Fibroblast of skin of left biceps (primary cell): Measurements from ENCODE around the gene POU2AF2.
"Not testable (repeated sequence)": the region's sequence is repeated elsewhere in the genome, so short reads cannot be mapped to it uniquely, and the experiment has no call there.

ENCODE experiments used
- DNase-seq, 2 experiments: peaks; one replicate each; pipeline ENCODE4 v3.0.0-alpha.2; 2013; ENCODE audit warnings: low read depth in 2 of 2

The POU2AF2 gene

GRCh38 chr11:111302298-111302697 is 56.8 kb downstream of the POU2AF2 start:
- no peak for DNase-seq

GRCh38 chr11:111303461-111303860 is 57.9 kb downstream of the POU2AF2 start:
- DNase-seq, result no peak

DNA sequence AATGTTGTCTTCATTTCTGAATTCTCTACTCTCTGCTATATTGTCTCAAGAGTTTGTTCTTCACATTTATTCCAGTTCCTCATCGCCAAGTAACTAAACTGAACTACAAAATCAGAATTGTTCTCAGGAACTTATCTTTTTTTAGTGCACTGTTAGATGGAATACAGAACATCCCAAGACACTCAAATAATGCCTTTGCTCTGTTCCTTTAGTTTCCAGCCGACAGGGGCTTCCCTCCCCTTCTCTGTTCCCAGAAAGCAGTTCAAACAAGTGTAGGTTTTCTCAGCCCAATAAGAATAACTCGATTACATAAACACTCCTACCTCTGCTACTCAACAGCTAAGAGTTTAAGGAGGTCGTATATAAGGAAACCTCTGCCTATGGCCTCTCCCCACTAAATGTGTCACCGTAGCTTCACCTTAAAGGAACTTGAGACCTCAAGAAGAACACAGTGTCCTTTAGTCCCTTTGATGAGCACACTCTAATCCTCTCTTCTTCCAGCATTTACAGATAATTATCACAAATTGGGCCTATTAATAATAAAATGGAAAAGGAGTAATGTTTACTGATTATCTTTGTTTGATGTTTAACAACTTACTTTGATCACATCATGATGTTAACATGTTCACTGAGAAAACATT is 59.8 kb downstream of the POU2AF2 start:
- DNase-seq, result no peak

- no peak for DNase-seq
Observed at GRCh38 chr11:111305876-111306275, 60.4 kb downstream of the POU2AF2 start.

- DNase-seq, result no peak
Observed at GRCh38 chr11:111306321-111306720, 60.8 kb downstream of the POU2AF2 start.

DNA sequence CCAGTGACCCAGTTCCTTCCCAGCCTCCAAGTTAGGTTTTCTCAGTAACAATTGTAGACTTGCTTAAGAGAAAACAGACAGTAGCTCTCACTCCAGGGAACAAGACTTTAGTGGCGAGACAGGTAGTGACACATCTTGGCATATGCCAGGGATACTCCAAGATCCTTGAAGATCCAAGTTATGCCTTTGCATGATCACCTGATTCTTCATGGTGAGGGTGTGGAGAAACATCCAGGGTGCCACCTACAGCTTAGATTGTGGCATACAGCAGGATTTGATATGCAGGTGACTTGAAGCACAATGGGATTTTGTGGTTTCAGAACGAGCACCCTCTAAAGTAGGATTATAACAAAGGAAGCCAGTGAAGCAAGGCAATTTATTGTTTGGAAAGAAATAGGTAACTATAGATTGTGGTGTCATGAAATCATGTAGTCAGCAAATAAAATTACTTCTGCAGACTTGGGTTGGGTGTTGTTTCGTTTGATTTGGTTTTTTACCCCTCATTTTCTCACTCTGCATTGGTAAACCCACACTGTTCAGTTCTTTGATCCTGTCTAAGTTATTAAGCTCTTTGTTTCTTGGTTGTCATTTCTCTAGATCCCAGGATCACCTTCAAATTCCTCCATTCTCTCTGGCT is 62.1 kb downstream of the POU2AF2 start:
- DNase-seq, result no peak

- DNase-seq, result no peak
Observed at GRCh38 chr11:111308140-111308539, 62.6 kb downstream of the POU2AF2 start.

DNA sequence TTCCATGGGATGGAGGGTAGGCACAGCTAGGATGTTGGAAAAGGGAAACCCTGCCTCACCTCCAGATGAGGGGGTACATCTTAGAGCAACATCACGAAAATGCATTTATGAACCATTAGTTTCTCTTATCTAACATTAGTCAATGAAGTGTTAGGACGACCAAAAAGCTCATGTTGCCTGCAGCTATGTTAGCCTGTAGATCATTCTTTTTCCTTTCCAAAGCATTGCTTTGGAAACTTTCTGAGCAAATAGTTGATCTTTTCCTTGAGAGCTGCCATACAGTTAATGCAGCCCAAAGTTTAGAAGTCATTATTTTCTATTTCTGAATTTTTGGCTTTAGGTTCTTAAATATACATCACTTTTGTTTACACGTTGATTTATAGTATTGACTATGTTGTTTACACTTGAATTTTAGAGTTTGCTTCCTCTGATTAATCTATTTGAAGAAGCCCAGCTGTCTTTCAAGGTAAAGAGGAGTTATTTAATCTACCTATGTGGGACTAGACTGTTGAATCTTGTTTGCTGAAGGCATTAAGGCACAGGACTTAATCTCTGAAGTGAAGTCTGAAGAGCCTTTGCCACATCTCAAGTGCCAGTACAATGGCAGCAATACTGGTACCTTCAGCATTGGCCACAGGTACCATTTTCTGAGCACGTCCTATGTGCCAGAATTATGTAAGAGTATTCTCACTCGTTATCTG is 63.8 kb downstream of the POU2AF2 start:
- no peak for DNase-seq

DNA sequence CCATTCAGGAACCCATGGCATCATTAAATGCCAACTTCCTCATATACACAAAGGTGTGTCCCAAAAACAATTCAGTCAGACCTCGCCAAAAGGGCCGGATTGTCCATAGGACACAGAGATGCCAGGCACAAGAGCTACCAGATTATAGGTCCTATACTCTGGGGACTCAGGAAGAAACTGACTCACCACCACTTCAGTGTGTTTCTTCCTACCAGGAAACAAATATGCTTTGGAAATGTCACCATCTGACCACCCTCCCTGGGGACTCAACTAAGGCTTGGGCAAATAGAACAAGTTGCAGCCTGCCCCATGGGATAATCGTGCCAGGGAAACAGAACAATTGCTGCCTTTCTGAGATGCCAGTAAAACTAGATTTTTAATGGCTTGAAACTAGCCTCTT is 64.6 kb downstream of the POU2AF2 start:
- DNase-seq, result no peak

DNA sequence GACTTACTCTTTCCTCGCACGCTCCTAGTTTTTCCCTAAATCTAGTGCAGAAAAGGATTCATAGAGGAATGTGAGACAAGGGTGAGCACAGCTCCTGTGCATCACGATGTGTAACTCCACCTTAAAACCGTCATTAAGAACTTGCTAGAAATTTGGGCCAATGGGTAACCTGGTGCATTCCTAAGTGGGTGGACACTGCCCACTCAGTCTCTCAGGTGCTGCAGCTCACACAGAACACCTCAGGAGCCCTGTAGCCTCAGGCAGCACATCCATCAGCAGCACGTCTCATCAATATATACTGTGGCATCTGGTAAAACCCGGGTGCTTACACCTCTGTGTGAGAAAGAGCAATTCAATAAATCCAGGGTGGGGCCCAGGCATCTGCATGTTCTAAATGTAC is 65.2 kb downstream of the POU2AF2 start:
- DNase-seq, result no peak

GRCh38 chr11:111312076-111312475 is 66.6 kb downstream of the POU2AF2 start:
- DNase-seq, result no peak

GRCh38 chr11:111319296-111319695 is 73.8 kb downstream of the POU2AF2 start:
- DNase-seq, result no peak

DNA sequence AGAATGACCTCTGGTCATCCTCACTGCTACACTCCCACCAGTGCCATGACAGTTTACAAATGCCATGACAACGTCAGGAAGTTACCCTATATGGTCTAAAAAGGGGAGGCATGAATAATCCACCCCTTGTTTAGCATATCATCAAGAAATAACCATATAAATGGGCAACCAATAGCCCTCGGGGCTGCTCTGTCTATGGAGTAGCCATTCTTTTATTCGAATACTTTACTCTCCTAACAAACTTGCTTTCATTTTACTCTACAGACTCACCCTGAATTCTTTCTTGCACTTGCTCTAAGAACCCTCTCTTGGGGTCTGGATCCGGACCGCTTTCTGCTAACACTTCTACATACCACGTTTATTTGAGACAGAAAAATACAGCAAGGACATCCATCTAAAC is 74.7 kb downstream of the POU2AF2 start:
- not testable (repeated sequence) for DNase-seq

- no peak for DNase-seq
Observed at GRCh38 chr11:111320728-111321568, 75.4 kb downstream of the POU2AF2 start.

GRCh38 chr11:111322534-111322933 is 77.0 kb downstream of the POU2AF2 start:
- DNase-seq, result no peak

DNA sequence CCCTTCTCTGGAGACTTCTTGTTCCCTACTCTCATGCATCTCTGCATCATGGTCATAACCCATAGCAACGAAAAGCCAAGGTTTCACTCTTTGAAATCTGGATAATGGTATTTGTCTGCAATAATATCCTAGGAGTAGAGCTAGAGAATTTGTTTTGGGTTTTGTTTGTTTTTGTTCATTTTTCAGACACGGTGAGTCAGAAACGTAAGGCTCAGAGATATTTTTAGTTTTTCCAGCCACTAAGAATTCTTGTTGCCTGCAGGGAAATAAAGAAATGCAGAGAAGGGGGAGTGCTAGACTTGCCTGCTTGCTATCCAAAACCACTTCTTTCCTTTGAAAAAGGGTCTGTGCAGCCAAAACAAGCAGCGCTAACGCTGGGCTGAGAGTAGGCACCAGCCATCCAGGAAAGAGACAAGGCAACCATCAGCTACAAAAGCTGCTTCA is 78.8 kb downstream of the POU2AF2 start:
- DNase-seq, result no peak

DNA sequence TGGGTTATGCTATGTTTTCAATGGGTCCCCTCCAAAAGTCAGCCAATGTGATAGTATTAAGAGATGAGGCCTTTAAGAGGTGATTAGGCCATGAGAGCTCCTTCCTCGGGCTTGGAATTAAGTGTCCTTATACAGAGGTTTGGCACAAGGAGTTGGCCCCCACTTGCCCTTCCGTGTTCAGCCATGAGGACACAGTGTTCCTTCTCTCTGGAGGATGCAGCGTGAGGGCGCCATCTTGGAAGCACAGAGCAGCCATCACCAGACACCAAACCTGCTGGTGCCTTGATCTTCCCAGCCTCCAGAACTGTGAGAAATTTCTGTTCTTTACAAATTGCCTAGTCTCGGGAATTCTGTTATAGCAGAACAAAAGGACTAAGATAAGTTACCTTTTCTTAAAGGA is 79.7 kb downstream of the POU2AF2 start:
- no peak for DNase-seq

- no peak for DNase-seq
Observed at GRCh38 chr11:111326824-111327223, 81.3 kb downstream of the POU2AF2 start.

DNA sequence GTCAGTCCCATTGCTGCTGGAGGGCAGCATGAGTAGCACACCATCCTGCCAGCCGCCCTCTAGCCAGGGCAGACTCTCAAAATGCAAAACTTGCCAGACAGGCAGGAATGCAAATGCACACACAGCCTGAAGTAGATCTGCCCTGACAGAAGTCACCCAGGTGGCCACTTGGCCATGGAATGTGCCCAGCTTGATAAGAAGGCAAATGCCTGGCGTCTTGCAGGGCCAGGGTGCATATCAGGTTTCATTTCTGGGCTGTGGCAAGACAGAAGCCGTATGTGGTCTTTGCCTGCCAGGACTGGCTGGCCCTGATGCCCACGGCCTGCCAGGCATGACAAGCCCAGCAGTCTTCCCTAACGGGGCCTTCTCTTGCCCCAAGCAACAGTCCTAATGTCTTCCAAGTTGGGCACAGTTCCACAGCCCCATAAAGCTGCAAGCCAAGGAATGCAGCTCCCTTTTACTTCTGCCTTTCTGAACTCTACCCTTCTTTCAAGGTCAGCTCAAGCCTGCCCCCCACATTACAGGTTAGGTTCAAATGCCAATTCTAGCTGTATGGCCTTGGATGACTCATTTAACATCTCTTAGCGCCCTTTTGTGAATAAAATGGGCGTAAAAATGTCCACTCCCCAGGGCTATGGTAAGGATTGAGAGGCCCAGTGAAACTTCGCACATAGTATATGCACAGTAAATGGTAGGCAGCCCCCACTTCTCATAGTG is 82.5 kb downstream of the POU2AF2 start:
- DNase-seq, result no peak

DNA sequence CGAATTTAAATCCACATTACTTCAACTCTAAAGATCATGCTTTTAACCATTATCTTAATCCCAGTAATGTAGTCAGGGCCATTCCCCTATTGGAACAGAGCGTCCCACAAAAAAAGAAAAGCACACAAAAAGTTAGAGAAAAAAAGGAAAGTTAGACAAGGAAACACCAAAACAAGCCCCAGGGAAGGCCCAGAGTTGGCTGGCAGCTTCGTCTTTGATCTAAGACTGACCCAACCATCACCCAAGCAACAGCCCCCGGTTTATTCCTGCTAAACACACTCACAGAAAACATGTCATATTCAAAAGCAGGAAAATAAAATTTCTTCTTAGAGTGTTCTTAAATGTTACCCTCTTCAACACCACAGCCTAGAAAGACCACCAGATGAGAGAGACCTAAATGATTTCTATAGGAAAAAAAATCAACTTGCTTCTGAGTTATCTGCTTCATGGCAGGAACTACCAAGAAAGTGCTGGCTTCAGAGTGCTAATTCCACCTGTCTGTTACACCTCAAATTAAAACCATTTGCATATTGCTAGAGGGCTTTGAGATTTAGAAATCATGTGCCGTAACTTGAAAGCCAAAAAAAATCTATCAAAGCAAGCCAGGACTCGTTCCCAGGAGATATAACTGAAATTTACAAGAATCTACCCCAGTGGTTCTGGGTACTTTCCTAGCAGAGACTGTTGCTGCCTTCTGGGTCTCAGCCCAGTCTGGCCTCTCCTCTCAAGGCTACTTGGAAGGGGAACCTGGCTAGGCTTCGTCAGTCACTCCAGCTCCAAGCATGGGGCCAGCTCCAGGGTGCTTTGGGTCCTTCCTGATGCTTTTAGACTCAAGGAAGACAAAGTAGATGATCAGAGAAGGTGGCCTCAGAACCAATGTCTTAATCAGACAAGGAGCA is 84.0 kb downstream of the POU2AF2 start:
- no peak for DNase-seq
